GM12891 (cell line): Measurements from ENCODE around the gene FAM110A.

Experiments
- POLR2A ChIP-seq: IDR thresholded peaks from 2 replicates; pipeline ENCODE4 v1.6.1; 2011; ENCODE audit warnings: low read depth, low read length, control low read depth
- POLR2AphosphoS5 ChIP-seq: IDR thresholded peaks from 2 replicates; pipeline ENCODE4 v1.6.1; 2011; ENCODE audit warnings: low read depth, low read length, control low read depth
- POU2F2 ChIP-seq: IDR thresholded peaks from 2 replicates; pipeline ENCODE4 v1.6.1; 2011; ENCODE audit warnings: low read depth, mild to moderate bottlenecking, control low read depth, low read length, moderate library complexity
- SPI1 ChIP-seq: IDR thresholded peaks from 2 replicates; pipeline ENCODE4 v1.6.1; 2011; ENCODE audit warnings: low read depth, low read length, control low read depth
- TAF1 ChIP-seq: IDR thresholded peaks from 2 replicates; pipeline ENCODE4 v1.6.1; 2011; ENCODE audit warnings: low read depth, low read length, control low read depth

- TF ChIP-seq POLR2AphosphoS5 (no peak), POLR2A (no peak), TAF1 (no peak), SPI1 (no peak), POU2F2 (no peak)
Observed at GRCh38 chr20:829551-829950, 4.0 kb upstream of the FAM110A start.
